Progenitor cell of endocrine pancreas (in vitro differentiated cells): ENCODE measurements around the gene SLCO2B1. TPM values are rescaled to one million over a fixed set of nuclear protein-coding genes. Genes with fewer than 3 reads are reported as not detected.

Experiments
- DNase-seq: peaks from one replicate; pipeline ENCODE4 v3.0.0; 2021; ENCODE audit warnings: low spot score; ENCODE audit not compliant: unreplicated experiment
- H3K27ac Mint-ChIP-seq: 2 replicates; pipeline ENCODE4 v1.8.0; 2021; ENCODE audit warnings: mild to moderate bottlenecking, moderate library complexity, mixed read lengths
- H3K27me3 Mint-ChIP-seq: 2 replicates; pipeline ENCODE4 v1.8.0; 2021; ENCODE audit warnings: mixed read lengths
- H3K36me3 Mint-ChIP-seq: 2 replicates; pipeline ENCODE4 v1.8.0; 2022; ENCODE audit warnings: mixed read lengths; ENCODE audit not compliant: insufficient read depth
- H3K4me1 Mint-ChIP-seq: 2 replicates; pipeline ENCODE4 v1.8.0; 2021; ENCODE audit warnings: low read depth, mixed read lengths
- H3K4me3 Mint-ChIP-seq: 2 replicates; pipeline ENCODE4 v1.8.0; 2021; ENCODE audit warnings: low read depth, mild to moderate bottlenecking, moderate library complexity, mixed read lengths
- H3K9me3 Mint-ChIP-seq: 2 replicates; pipeline ENCODE4 v1.8.0; 2021; ENCODE audit warnings: low read depth, mixed read lengths
- CTCF ChIP-seq: fragments of 200-600 bp; sonication (generic); IDR thresholded peaks from one replicate; pipeline ENCODE4 v1.5.0; 2021; ENCODE audit warnings: antibody characterized with exemption, mild to moderate bottlenecking; ENCODE audit not compliant: unreplicated experiment
- total RNA-seq: library from RNA; stranded (reverse); gene quantifications from 2 replicates; pipeline ENCODE4 v1.2.1, GENCODE V29; 2021

The SLCO2B1 gene
- total RNA-seq, 1 donor from 2014 or later = 6.6 TPM

- Mint-ChIP-seq H3K4me3 (no peak overlapping the region), H3K36me3 (no peaks in the 10 kb centered on the region), H3K27ac (no peak overlapping the region), H3K9me3 (peaks cover 9% of the 10 kb centered on the region), H3K4me1 (no peaks in the 10 kb centered on the region), H3K27me3 (peaks cover 9% of the 10 kb centered on the region)
- no peak for TF ChIP-seq CTCF
- no peak for DNase-seq
Observed at GRCh38 chr11:75126564-75126963, 24.3 kb upstream of the SLCO2B1 start.

- Mint-ChIP-seq H3K4me3 (no peak overlapping the region), H3K9me3 (peaks cover 8% of the 10 kb centered on the region), H3K4me1 (no peaks in the 10 kb centered on the region), H3K27me3 (peaks cover 27% of the 10 kb centered on the region), H3K27ac (no peak overlapping the region), H3K36me3 (no peaks in the 10 kb centered on the region)
- no peak for DNase-seq
- TF ChIP-seq CTCF = no peak
Observed at GRCh38 chr11:75132080-75132479, 18.8 kb upstream of the SLCO2B1 start.

GRCh38 chr11:75133976-75134375 is 16.9 kb upstream of the SLCO2B1 start:
- Mint-ChIP-seq H3K36me3 (no peaks in the 10 kb centered on the region), H3K4me1 (no peaks in the 10 kb centered on the region), H3K27ac (no peak overlapping the region), H3K4me3 (no peak overlapping the region), H3K27me3 (peaks cover 32% of the 10 kb centered on the region), H3K9me3 (peaks cover 3% of the 10 kb centered on the region)
- no peak for DNase-seq
- no peak for TF ChIP-seq CTCF

- Mint-ChIP-seq H3K9me3 (no peaks in the 10 kb centered on the region), H3K27me3 (peaks cover 37% of the 10 kb centered on the region), H3K36me3 (no peaks in the 10 kb centered on the region), H3K4me1 (no peaks in the 10 kb centered on the region), H3K27ac (no peak overlapping the region), H3K4me3 (no peak overlapping the region)
- no peak for TF ChIP-seq CTCF
- DNase-seq = no peak
Observed at GRCh38 chr11:75135021-75135650, 15.8 kb upstream of the SLCO2B1 start.

- Mint-ChIP-seq H3K27me3 (peaks cover 40% of the 10 kb centered on the region), H3K27ac (no peak overlapping the region), H3K36me3 (no peaks in the 10 kb centered on the region), H3K9me3 (no peaks in the 10 kb centered on the region), H3K4me1 (no peaks in the 10 kb centered on the region), H3K4me3 (no peak overlapping the region)
- DNase-seq = no peak
- no peak for TF ChIP-seq CTCF
Observed at GRCh38 chr11:75135651-75136050, 15.3 kb upstream of the SLCO2B1 start.
